HUDEP-2 (cell line): ENCODE measurements around the gene ABCF2.
A peak's percentile ranks its signal among the peaks of the same experiment; 100 is the strongest.

Experiments used
- DNase-seq, 76 experiments: peaks; one replicate each; lab custom pipeline; 2025; ENCODE audit not compliant: unreplicated experiment in 76 of 76; lab: John Stamatoyannopoulos, UW

ABCF2 gene

GRCh38 chr7:151242159-151243044 lies 15.4 kb upstream of the ABCF2 start:
- DNase-seq: no peak

GRCh38 chr7:151241755-151242096 lies 14.7 kb upstream of the ABCF2 start:
- DNase-seq: no peak

GRCh38 chr7:151240942-151241754 lies 14.1 kb upstream of the ABCF2 start:
- no peak for DNase-seq

GRCh38 chr7:151240536-151240935 lies 13.5 kb upstream of the ABCF2 start:
- DNase-seq: no peak

- DNase-seq: no peak
These were observed 12.9 kb upstream of the ABCF2 start for GRCh38 chr7:151239837-151240459.

GRCh38 chr7:151238924-151239836 lies 12.2 kb upstream of the ABCF2 start:
- no peak for DNase-seq

- no peak for DNase-seq
These were observed 11.3 kb upstream of the ABCF2 start for GRCh38 chr7:151238190-151238810.

GRCh38 chr7:151237244-151238189 lies 10.5 kb upstream of the ABCF2 start:
- DNase-seq: no peak

- no peak for DNase-seq
These were observed 9.4 kb upstream of the ABCF2 start for GRCh38 chr7:151236406-151236805.

GRCh38 chr7:151235091-151235787 lies 8.2 kb upstream of the ABCF2 start:
- no peak for DNase-seq

GRCh38 chr7:151233804-151234203 lies 6.8 kb upstream of the ABCF2 start:
- DNase-seq: no peak

- peak in 67 of 76 experiments; percentile 6 to 72 (median 45) for DNase-seq
These were observed 6.1 kb upstream of the ABCF2 start for GRCh38 chr7:151232917-151233701.

- DNase-seq: peak in 74 of 76 experiments; percentile 10 to 92 (median 76)
These were observed 5.3 kb upstream of the ABCF2 start, which contains the start of gene CHPF2 for GRCh38 chr7:151232091-151232916. Gene CHPF2, plus strand, starts transcription at chr7:151232483. Its CDS starts 1,529 bp downstream, at chr7:151234012.

- no peak for DNase-seq
These were observed 4.1 kb upstream of the ABCF2 start for GRCh38 chr7:151231080-151231479.

- no peak for DNase-seq
These were observed 2.2 kb upstream of the ABCF2 start for GRCh38 chr7:151229249-151229648.
